Hindlimb muscle (tissue), 1 donor: ENCODE results near the gene CPNE9. TPM values are rescaled to one million over a fixed set of nuclear protein-coding genes. Genes with fewer than 3 reads are reported as not detected.
"Not testable (repeated sequence)": the region's sequence is repeated elsewhere in the genome, so short reads cannot be mapped to it uniquely, and the experiment has no call there.

Experiments
- DNase-seq: peaks from one replicate; pipeline ENCODE4 v3.0.0-alpha.2; 2013
- polyA plus RNA-seq: library from polyadenylated mRNA; unstranded; fragments of 120-200 nt; gene quantifications from one replicate; pipeline ENCODE4 v1.2.1, GENCODE V29; 2013; ENCODE audit not compliant: insufficient read length

Gene CPNE9
- polyA plus RNA-seq, 1 donor, result not detected

DNA sequence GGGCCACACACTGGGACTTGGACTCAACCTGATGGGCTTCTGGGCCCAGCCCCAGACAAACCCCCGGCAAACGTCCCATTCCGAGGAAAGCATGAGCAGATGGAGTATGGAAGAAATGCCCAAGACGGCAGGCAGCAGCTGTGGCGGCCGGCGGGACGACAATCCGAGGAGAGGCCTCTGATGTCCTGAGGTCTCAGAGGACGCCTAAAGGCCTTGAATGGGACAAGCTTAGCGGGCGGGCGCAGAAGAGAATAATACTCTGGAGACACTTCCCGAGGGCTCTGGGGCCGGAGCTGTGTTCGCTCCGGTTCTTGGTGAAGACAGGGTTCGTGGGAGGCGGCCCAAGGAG is 45.6 kb downstream of the CPNE9 start:
- DNase-seq, result no peak

DNA sequence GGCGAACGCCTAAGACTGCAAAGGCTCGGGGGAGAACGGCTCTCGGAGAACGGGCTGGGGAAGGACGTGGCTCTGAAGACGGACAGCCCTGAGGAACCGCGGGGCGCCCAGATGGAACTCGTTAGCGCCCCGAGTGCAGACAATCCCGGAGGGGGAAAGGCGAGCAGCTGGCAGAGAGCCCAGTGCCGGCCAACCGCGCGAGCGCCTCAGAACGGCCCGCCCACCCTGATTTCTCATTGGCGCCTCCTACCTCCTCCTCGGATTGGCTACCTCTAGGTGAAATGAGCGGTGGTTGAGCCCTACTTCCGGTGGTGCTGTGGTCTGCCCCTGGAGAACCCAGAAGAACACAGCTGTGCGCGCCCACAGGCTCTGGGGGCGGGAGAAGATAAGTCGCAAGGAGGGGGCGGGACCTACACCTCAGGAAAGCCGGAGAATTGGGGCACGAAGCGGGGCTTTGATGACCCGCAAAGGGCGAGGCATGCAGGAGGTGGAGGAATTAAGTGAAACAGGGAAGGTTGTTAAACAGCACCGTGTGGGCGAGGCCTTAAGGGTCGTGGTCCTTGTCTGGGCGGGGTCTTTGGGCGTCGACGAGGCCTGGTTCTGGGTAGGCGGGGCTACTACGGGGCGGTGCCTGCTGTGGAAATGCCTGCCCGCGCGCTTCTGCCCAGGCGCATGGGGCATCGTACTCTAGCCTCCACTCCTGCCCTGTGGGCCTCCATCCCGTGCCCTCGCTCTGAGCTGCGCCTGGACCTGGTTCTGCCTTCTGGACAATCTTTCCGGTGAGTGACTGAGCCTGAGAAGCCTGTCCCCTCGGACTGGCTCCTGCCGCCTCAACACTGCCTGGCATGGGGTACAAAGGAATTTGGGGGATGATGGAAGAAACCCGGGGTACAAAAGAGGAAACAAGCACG is 46.3 kb downstream of the CPNE9 start, which contains the start of gene OGG1:
OGG1 (plus strand) TSS at position 308 of the 911 bp plus-strand sequence; CDS start at position 643, 335 bp downstream.
- peak; percentile 96 for DNase-seq

DNA sequence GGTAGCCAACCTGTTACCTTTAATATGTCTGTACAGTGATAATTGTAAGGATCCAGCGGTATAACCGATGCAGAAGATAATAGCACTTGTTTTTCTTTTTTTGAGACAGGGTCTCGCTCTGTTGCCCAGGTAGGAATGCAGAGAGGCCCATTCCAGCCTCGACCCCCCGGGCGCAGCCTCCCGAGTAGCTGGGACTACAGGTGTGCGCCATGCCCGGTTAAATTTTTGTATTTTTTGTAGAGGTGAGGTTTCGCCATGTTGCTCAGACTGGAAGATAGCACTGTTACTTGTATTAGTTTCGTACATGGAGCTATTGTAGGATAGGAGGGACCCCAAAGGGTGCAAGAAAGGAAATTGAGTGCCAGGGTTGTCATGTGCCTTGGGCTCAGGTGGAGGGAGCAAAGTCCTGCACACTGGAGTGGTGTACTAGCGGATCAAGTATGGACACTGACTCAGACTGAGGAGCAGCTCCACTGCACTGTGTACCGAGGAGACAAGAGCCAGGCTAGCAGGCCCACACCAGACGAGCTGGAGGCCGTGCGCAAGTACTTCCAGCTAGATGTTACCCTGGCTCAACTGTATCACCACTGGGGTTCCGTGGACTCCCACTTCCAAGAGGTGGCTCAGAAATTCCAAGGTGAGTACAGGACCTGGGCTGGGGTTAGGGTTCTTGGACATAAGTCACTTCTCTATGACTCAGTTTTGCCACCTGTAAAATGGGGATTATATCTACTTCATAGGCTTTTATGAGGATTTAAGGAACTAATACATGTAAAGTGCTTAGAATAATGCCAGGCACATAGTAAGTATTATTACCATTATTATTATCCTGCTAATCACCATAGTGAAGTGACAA is 47.2 kb downstream of the CPNE9 start:
- no peak for DNase-seq

DNA sequence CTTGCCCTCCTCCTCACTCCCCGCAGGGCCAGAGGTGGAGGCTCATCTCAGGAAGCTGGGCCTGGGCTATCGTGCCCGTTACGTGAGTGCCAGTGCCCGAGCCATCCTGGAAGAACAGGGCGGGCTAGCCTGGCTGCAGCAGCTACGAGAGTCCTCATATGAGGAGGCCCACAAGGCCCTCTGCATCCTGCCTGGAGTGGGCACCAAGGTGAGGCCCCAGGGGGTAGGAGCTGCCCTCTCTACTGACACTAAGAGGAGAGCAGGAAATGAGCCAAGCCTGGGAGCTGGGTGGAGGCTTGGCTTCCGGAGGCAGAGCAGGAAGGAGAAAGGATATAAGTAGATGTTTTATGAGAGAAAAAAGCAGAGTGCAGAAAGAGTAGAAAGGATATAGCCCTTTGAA is 51.0 kb downstream of the CPNE9 start:
- DNase-seq, result no peak

DNA sequence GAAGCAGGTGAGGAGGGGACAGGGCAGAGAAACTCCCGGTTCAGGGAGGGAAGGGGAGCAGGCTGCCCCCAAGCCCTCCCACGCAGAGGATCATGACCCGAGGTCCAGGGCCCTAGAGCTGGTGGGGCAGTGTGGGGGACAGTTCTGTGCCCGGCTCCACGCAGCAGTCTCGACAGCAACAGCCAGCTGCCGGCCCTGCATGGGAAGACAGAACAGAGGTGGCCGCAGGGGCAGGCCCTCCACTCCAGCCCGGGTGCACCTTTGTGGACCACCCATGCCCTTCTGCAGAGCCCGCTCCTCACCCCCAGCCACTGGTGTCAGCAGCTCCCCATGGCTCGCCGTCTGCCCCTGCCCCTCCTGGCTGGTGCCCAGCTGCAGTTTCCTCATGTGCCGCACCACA is 53.8 kb downstream of the CPNE9 start:
- DNase-seq, result no peak

DNA sequence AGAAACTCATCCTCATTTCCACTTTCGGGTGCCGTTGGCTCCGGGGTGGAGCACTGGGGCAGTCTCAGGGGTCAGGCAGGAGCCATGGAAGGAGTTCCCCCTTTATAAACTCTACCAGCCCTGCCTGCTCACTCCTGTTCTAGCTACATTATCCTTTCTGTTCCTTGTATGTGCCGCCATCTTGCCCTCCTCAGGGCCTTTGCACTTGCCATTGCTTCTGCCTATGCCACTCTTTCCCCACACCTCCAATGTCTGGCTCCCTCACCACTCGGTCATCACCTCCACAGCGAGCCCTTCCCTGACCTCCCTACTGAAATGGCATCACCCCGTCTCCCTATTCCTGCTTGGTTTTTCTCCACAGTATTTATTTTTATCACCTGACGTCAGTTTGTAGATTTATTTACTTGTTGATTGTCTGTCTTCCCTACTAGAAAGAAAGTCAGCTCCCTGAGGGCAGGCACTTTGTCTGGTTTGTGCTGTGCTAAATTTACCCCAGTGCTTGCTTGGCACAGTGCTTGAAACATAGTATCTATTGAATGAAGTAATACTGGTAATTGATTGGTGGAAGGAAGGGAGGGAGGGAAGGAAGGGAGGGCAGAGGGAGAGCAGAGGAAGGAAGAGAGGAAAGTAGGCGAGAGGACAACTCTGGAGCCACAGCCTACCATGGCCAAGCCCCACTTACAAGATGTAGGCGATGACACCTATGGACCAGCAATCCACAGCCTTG is 57.3 kb downstream of the CPNE9 start:
- DNase-seq, result no peak

DNA sequence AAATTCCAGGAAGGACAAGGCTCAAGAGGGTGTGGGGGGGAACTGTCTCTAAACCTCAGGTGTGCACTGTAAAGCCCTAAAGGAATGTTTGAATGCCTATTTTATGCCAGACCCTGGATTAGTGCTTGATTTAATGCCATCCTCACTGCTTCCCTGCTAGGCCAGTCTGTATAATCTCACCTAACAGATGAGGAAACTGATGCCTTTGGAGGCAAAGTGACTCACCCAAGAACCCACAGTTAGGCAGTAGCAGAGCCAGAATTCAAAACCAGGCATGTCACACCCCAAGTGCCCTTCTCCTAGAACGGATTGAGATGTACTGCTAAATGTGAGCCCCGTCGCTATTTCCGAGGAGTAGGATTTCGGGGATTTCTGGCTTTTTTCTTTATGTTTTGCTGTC is 58.3 kb downstream of the CPNE9 start:
- DNase-seq, result no peak

DNA sequence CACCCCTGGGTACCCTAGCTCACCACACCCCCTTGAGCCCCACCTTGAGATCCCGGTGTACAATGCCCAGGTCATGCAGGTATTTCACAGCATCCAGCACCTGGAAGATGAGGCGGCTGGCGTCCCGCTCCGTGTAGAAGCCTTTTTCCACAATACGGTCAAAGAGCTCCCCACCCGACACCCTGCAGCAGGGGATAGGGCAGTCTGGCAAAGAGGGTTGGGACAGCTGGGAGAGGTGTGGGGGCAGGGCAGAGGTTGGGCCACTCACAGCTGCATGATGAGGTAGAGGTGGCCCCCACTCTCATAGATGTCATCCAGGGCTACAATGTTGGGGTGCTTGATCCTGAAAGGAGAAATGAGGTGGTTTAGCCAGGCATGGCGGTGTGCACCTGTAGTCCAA is 59.2 kb downstream of the CPNE9 start:
- no peak for DNase-seq

DNA sequence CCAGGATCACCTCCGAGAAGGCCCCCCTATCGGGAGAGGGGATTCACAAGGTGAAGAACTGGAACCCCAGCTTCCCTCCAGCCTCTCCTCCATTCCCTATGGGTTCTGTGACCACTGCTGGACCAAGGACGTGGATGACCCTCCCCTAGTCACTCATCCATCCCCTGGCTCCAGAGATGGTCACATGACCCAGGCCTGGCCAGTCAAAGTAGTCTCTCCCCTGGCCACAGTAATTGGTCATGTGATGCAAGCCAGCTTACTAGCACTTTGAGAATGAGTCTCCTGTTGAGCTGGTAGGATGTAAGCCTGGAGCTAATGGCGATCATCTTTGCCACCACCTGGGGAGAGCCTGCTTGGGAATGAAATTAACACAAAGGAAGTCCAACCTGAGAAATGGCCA is 62.2 kb downstream of the CPNE9 start:
- no peak for DNase-seq

DNA sequence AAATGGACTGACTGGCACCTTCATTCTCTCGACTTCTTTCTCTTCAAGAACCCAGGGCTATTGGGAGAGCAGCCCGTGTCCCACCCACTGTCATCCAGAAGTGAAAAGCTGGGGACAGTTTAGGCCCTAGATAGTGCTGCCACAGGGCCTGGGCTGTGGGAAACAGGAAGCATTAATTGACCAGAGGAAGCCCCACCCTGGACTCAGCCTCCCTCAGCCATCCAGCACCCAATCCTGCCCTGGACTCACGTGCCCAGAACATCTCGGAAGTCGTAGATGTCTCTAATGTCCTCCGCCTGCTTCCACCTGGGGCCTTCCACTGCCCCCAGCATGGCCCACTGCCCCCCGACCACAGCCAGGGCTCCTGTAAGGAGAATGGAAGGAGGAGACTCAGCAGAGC is 63.8 kb downstream of the CPNE9 start:
- DNase-seq, result no peak

DNA sequence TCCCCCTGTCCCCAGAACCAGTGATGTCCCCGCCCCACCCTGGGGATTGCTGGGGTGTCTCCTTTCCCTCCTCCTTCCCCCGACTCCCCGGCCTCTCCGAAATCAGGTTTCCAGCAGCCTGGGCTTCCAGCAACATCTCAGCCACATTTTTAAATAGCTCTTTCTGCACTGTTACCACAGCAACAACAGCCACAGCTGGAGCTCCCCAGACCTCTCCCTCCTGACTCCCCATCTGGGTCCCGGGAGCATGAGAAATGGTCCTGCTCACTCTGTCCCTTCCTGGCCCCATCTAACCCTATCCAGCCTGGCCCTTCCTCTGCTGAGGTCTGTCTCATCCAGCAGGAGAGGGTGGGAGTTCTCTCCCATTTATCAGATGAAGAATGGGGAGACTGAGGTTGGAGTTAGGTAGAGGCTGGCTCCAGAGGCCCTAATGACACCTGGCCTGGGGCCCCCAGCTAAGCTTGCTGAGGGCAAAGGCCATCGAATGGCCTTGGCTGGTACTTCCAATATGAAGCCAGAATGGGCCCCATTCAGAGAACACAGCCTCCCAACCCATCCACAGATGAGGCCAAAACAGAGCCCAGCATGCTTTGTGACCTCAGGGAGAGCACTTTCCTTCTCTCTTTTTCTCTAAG is 64.6 kb downstream of the CPNE9 start:
- no peak for DNase-seq

DNA sequence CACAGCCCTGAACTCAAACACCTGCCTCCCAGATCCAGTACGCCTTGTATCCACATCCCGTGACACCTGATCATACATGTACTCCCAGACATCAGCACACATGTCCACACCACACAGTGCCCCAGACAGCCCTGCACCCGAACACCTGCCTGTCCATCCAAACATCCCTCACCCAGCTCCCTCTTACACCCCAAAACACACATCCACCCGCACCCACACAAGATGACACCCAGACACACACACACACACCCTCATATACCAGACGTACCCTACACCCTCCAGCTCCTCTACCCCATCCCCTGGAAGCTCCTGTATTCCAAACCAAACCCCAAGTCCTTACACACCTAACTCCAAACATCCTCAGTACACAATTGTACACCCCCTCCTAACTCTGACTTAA is 65.4 kb downstream of the CPNE9 start:
- DNase-seq, result no peak

DNA sequence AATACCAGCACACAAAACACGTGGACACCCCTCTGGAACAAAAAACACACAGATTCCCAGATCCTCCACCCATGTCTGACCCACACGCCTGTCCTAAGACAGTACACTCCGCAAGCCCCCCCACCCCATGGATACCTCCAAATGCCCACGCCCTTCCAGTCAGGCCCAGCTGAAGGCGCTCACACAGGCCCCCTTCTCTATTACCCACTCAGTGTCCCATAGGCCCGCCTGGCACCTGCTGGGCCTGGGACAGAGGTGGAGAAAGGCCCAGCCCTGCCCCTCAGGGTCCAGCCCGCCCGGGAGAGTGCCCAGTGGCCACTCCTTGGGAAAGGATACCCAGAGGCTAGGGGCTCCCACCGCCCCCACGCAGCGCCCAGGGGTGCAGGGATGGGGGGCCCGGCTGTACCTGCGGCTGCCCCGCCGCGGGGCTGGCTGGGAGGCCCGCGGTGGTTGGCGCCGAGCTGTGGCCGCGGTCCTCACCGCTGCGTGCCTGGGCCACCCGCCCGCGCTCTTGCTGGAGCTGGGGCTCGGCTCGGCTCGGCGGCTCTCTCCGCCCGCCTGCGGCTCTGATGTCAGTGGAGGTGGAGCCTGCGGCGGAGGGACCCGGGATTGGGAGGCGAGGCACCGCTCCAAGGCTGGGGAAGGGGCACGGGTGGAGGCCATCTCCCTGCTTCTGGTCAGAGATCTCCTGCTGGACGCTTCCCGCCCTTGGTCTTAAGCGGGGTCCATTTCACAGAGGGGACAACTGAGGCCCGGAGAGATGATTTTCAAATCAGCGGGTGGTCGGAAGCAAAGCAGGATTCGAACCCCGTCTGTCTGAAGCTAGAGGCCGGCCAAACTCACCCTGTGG is 66.0 kb downstream of the CPNE9 start, which contains the start of gene CAMK1:
CAMK1 (minus strand) TSS at position 522 of the 850 bp plus-strand sequence. CDS start 2,198 bp downstream, outside the sequence.
- DNase-seq, result peak; percentile 85

DNA sequence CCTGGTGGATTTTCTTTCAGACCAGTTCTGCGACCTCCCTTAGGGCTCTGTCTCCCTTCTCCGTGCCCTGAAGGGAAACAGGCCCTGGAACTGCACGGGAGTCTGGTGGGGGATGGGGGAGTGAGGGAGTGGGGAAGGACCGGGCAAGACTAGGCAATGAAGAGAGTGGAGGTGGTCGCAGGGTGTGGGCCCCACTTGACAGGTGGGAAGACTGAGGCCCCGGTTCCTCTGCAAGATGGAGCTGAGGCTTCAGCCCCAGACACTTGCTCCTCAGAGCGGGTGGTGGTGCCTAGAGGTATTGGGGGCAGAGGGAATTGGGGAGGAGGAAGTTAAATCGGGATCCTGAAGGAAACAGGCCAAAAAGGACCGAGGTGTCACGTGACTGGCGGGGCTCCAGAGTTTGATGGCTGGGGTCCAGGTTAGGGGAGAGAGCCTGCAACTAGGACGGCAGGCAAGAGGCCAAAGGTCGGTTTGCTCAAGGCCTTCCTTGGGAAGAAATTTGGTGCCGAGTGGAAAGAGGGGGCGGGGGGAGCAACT is 66.7 kb downstream of the CPNE9 start:
- DNase-seq, result peak; percentile 69

DNA sequence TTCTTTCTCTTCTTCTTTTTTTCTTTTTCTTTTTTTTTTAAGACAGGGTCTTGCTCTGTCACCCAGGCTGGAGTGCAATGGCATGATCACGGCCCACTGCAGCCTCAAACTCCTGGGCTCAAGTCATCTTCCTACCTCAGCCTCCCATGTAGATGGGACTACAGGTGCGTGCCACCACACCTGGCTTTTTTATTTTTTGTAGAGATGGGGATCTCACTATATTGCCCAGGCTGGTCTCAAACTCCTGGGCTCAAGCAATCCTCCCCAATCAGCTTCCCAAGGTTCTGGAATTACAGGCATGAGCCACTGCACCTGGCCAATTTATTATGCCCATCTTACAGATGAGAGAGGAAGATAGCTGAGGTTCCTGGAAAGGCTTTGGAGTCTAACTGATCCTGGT is 67.4 kb downstream of the CPNE9 start:
- DNase-seq, result not testable (repeated sequence)

DNA sequence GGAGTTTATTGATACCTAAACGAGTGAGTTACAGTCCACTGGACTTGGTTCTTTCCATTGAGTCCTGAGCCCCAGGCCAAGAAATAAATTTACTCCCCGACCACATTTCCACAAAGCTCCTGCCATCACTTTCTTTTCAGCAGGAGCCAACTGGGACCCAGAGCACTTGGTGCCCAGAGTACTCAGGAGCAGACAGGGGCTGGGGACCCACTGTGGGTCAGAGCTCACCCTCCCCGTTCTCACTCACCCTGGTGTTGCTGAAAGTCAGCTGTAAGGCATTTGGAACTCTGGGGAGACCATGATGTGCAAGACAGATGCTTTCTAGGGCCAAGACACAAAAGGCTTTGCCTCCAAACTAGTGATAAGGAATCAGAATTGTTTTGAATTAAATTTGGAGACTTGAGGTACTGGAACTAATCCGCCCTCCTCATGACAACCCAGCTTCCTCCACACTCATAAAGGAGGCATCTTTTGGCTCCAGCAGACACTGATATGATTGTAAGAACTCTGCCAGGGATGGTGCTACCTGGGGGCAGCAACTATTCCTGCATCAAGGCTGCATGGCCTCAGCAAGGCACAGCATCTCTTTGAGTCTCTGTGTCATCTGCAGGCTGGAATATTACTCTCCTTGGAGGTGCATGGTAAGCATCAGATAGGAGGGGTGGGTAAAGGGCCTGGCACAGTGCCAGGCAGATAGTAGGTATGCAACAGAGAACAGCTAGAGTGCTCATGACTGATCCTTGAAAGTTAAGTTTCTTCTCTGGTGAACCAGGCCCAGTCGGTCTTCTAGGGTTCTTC is 73.5 kb downstream of the CPNE9 start:
- DNase-seq, result no peak

DNA sequence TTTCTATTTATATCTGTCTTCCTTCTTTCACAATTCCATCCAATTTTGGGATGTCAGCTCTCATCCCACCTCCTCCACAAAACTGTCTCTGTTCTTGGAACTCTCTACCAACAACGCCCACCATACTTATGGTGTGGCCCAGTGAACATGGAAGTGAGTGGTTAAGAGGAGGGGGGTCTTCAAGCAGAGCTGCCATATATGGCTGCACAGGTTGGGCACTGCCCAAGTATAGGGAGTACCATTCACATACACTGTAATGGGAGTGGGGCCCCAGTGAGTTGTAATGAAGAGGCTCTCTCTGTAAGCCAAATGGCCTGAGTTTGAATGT is 74.0 kb downstream of the CPNE9 start:
- DNase-seq, result no peak

DNA sequence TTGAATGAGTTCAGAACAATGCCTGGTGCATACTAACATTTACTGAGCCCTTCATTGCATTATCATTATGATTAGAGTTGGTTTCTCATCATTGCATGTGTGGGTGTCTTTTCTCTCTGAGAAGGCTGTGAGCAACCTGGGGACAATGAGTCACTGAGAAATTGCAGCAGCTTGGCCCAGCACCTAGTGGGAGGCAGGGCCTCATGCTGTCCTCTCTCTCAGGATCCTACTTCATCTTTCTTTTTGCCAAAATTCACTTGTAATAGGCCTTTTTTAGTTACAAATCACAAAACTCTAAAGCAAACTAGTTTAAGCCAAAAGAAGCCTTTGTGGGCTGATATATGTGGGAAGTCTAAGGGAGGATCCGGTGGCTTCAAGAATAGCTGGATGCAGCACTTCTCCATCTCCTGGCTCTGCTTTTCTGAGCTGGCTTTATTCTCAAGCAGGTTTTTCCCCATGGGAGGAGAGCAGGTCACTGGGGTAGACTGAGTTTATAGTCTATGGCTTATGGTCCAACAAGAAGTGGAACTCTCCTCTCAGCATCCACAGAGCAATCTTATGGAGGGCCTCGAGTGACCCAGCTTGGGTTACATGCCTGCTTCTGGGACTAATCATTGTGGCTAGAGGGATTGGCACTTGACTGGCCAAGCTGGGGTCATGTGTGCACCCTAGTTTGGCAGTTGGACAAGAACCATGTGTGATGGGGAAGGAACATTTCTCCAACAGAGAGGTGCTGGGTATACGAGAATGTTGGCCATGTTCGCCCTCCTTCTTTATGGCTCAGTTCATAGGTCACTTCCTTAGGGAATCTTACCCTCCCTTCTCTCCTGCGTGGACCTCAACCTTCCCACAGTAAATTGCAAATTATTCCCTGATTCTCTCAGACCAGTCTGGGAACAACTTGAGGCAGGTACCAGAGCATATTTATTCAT is 74.8 kb downstream of the CPNE9 start:
- no peak for DNase-seq

DNA sequence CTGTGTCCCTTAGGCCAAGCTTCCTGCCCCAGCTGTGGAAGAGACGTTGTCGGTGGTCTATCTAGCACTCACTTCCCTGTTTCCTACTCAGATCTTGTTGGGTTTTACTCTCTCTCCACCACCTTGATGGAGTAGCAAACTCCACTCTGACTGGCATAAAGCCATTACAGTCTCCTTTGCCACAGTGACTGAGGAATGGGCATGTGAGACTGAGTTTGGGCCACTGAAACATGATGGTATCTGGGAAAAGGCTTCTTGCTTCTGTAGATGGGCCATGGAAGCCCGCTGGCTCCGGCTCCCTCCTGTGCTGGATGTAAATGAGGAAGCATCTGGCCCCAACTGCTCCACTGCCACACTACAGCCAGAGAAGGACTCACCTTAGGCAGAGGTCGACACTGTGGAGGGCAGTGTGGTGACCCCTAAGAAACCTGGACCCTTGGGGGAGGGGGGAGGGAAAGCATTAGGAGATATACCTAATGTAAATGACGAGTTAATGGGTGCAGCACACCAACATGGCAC is 75.5 kb downstream of the CPNE9 start:
- DNase-seq, result no peak
